Natural killer cell (primary cell): ENCODE data around the gene CALD1. TPM values are rescaled to one million over a fixed set of nuclear protein-coding genes. Genes with fewer than 3 reads are reported as not detected.

Experiments used
- ATAC-seq, 3 donors: fragments of 150-1000 bp in 2 of 3; fragments of 200-7000 bp in 1 of 3; cut with Tn5 transposase; 1 replicate in 1 of 3; 2 replicates in 2 of 3; pipeline ENCODE4 v1.10.0; 2021; ENCODE audit warnings: mild to moderate bottlenecking in 2 of 3, moderate library complexity in 2 of 3
- DNase-seq, 2 donors: peaks; one replicate each; pipeline versions ENCODE4 v3.0.0 to v3.0.0-alpha.2; 2013 to 2021; ENCODE audit warnings: mixed read lengths in 1 of 2
- H3K27ac ChIP-seq: one replicate; pipeline ENCODE4 v1.5.1; 2013; ENCODE audit warnings: mild to moderate bottlenecking, low read length
- H3K27me3 ChIP-seq: one replicate; pipeline ENCODE4 v1.6.1; 2013; ENCODE audit warnings: low read length; ENCODE audit not compliant: control insufficient read depth, insufficient read depth
- H3K36me3 ChIP-seq: one replicate; pipeline ENCODE4 v1.6.1; 2013; ENCODE audit warnings: low read length; ENCODE audit not compliant: control insufficient read depth, insufficient read depth
- H3K4me1 ChIP-seq: one replicate; pipeline ENCODE4 v1.6.1; 2013; ENCODE audit warnings: low read length; ENCODE audit not compliant: control insufficient read depth, insufficient read depth
- H3K4me3 ChIP-seq: one replicate; pipeline ENCODE4 v1.5.1; 2013; ENCODE audit warnings: low read length
- H3K9me3 ChIP-seq: one replicate; pipeline ENCODE4 v1.6.1; 2013; ENCODE audit warnings: low read length; ENCODE audit not compliant: control insufficient read depth, insufficient read depth
- H3K27ac Mint-ChIP-seq, 2 donors: one replicate each; pipeline ENCODE4 v1.8.0; 2022; ENCODE audit warnings: mild to moderate bottlenecking in 2 of 2, mixed read lengths in 2 of 2, moderate library complexity in 1 of 2
- H3K27me3 Mint-ChIP-seq, 2 donors: one replicate each; pipeline ENCODE4 v1.8.0; 2022; ENCODE audit warnings: low read depth in 2 of 2, mixed read lengths in 2 of 2
- H3K36me3 Mint-ChIP-seq: one replicate; pipeline ENCODE4 v1.8.0; 2022; ENCODE audit warnings: mixed read lengths
- H3K4me1 Mint-ChIP-seq, 2 donors: one replicate each; pipeline ENCODE4 v1.8.0; 2022; ENCODE audit warnings: mixed read lengths in 2 of 2
- H3K4me3 Mint-ChIP-seq: one replicate; pipeline ENCODE4 v1.8.0; 2022; ENCODE audit warnings: mild to moderate bottlenecking, moderate library complexity, mixed read lengths
- H3K9me3 Mint-ChIP-seq, 2 donors: one replicate each; pipeline ENCODE4 v1.8.0; 2022; ENCODE audit warnings: mixed read lengths in 2 of 2
- CTCF ChIP-seq: fragments of 200-600 bp; IDR thresholded peaks from one replicate; pipeline ENCODE4 v1.8.0; 2022; ENCODE audit warnings: antibody characterized with exemption
- WGBS: methylation state at CpG from one replicate; pipeline ENCODE4 v1.1.7; 2013; ENCODE audit warnings: missing lambda C conversion rate; ENCODE audit not compliant: insufficient coverage; 5-methylcytosine and 5-hydroxymethylcytosine counted together
- intact Hi-C: fragments of 100-400 bp; cut with micrococcal nuclease; formaldehyde crosslinking; loops from one replicate; pipeline ENCODE4 v1.14.2; 2022
- total RNA-seq, 4 donors: library from RNA; stranded (reverse); fragments of 120-200 nt in 1 of 4; gene quantifications; one replicate each; pipeline versions ENCODE4 v1.2.3 to v1.2.4, GENCODE V29; 2013 to 2022

CALD1 gene
- total RNA-seq, 3 donors from 2014 or later (not counting 1 experiment from before 2014, with no cell fraction given) = 0.14 to 2.5 (median 1.0) TPM

DNA sequence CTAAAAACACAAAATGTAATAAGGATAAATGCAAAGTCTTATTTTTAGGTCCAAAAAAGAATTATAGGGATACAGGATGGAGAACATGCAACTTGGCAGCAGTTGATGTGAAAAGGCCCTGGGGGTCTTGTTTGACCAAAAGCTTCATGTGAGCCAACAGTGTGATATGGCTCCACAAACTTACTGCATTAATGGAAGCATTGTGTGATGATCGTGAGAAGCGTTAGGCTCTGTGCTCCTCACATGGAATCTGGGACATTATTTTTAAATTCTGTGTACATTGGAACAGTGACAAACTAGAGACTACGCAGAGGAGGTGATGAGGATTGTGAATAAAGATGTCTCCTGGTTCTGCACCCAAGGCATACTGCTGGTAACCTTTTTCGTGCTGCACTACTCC, 39.1 kb upstream of the CALD1 start:
- no peak overlapping the region for H3K27ac Mint-ChIP-seq
- WGBS = 63% methylated on average over 4 of the region's 4 CpGs
- no peaks in the 10 kb centered on the region for H3K36me3 Mint-ChIP-seq
- Histone ChIP-seq H3K4me3 (no peak overlapping the region), H3K4me1 (no peaks in the 10 kb centered on the region), H3K27ac (no peak overlapping the region), H3K9me3 (no peaks in the 10 kb centered on the region), H3K27me3 (no peaks in the 10 kb centered on the region), H3K36me3 (no peaks in the 10 kb centered on the region)
- no peak for TF ChIP-seq CTCF
- DNase-seq (no peak), ATAC-seq (no peak)
- H3K4me3 Mint-ChIP-seq = no peak overlapping the region
- H3K4me1 Mint-ChIP-seq = no peaks in the 10 kb centered on the region
- no peaks in the 10 kb centered on the region for H3K9me3 Mint-ChIP-seq
- peaks cover 13 to 61% of the 10 kb centered on the region in 2 donors for H3K27me3 Mint-ChIP-seq
- intact Hi-C loops = no loop called here

DNA sequence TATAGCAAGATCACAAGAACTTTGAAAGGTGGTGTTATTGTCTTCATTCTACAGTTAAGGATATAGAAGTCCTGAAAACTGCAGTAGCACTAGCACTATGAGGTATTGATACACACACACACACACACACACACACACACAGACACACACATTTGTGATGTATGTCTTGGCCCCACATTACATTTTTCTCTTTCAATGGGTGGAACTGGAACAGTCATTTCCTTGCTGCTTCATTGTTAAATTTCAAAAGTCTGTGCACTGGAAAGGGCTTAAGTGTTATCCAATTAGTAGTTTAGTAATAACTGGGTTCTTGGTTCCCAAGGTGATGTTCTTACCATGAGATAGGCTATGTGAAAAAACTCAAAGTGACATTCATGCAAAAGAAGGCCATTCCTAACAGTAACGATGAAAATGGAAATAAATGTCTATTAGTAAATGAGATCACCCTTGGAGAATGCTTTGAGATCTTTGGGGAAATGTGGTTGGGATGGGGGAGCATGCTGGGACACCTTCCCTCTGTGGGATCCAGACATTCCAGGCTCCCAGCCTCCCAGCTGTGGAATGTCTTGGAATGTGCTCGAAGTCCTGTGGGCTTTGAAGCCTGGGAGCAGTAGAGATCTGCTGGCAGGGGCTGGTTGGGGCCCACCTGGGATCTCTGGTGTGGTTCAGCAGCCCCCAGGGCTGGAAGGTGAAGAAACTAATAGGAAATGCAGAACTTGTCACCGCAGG, 37.4 kb upstream of the CALD1 start:
- no peaks in the 10 kb centered on the region for H3K27me3 ChIP-seq
- DNase-seq = no peak
- TF ChIP-seq CTCF = no peak
- H3K4me1 Mint-ChIP-seq = no peaks in the 10 kb centered on the region
- no peaks in the 10 kb centered on the region for H3K4me1 ChIP-seq
- H3K27ac ChIP-seq = no peak overlapping the region
- ATAC-seq = no peak
- H3K4me3 ChIP-seq = no peak overlapping the region
- no peaks in the 10 kb centered on the region for H3K9me3 Mint-ChIP-seq
- peaks cover 10 to 63% of the 10 kb centered on the region in 2 donors for H3K27me3 Mint-ChIP-seq
- H3K36me3 ChIP-seq = no peaks in the 10 kb centered on the region
- 74% methylated on average over 3 of the region's 3 CpGs for WGBS
- no peaks in the 10 kb centered on the region for H3K9me3 ChIP-seq
- H3K36me3 Mint-ChIP-seq = no peaks in the 10 kb centered on the region
- intact Hi-C loops = no loop called here
- no peak overlapping the region for H3K27ac Mint-ChIP-seq
- H3K4me3 Mint-ChIP-seq = no peak overlapping the region

DNA sequence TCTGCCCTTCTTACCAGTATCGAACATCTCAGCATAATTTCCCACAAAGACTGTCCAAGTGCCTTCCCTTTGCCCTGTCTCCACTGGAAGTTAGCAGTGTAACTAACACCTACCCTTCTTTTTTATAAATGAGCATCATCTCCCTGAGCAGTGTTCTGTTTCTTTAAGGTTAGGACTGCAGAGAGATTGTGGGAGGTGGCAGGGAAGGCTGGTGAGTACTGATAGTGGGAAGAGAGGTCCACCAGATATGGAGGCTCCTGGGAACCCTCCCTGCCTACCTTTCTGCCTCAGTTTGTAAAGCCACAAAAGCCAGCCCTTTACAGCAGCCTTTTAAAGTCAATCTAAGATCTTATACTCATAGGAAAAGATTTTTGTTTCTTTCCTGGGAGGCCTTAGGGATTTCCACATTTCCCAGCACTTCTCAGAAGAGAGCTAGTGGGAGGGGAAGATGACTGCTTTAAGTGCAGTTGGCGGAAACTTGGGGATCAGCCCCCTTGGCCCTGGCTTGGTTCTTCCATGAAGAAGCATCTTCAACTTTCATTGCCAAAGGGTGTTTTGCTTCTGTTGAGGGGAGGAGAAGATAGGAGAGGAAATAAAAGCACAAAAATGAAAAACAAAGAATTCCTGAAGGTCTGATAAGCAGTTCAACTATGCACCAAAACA, 36.6 kb upstream of the CALD1 start:
- Histone ChIP-seq H3K36me3 (no peaks in the 10 kb centered on the region), H3K4me3 (no peak overlapping the region), H3K27ac (no peak overlapping the region), H3K4me1 (no peaks in the 10 kb centered on the region), H3K9me3 (no peaks in the 10 kb centered on the region), H3K27me3 (no peaks in the 10 kb centered on the region)
- Mint-ChIP-seq H3K36me3 (no peaks in the 10 kb centered on the region), H3K27me3 (peaks cover 10 to 58% of the 10 kb centered on the region in 2 donors), H3K4me1 (no peaks in the 10 kb centered on the region), H3K4me3 (no peak overlapping the region), H3K27ac (no peak overlapping the region), H3K9me3 (no peaks in the 10 kb centered on the region)
- no peak for TF ChIP-seq CTCF
- intact Hi-C loops = no loop called here
- 38% methylated on average over 2 of the region's 2 CpGs for WGBS
- DNase-seq = no peak
- ATAC-seq = no peak
